Measurements from ENCODE around the gene KDSR.
"Not testable (repeated sequence)": the region's sequence is repeated elsewhere in the genome, so short reads cannot be mapped to it uniquely, and the experiment has no call there.

Gene KDSR

GRCh38 chr18:63366213-63367052 is 573 bp downstream of the KDSR start:
- peak overlapping the region; percentile 97 for H3K4me3 ChIP-seq (ENCODE audit: low read depth, low read length)
- TF ChIP-seq CTCF (IDR thresholded peaks at IDR 0.05; ENCODE audit: low read depth, low read length, missing control alignments), result no peak
- no peak for DNase-seq (ENCODE audit: low read depth)

GRCh38 chr18:63365876-63366212 is 1.2 kb downstream of the KDSR start:
- TF ChIP-seq CTCF (IDR thresholded peaks at IDR 0.05; ENCODE audit: low read depth, low read length, missing control alignments), result no peak
- DNase-seq (ENCODE audit: low read depth), result no peak
- peak overlapping the region; percentile 97 for H3K4me3 ChIP-seq (ENCODE audit: low read depth, low read length)

GRCh38 chr18:63363951-63364350 is 3.1 kb downstream of the KDSR start:
- H3K4me3 ChIP-seq (ENCODE audit: low read depth, low read length), result no peak overlapping the region
- TF ChIP-seq CTCF (IDR thresholded peaks at IDR 0.05; ENCODE audit: low read depth, low read length, missing control alignments), result no peak
- DNase-seq (ENCODE audit: low read depth), result no peak

GRCh38 chr18:63363420-63363819 is 3.6 kb downstream of the KDSR start:
- not testable (repeated sequence) for DNase-seq (ENCODE audit: low read depth); H3K4me3 ChIP-seq (ENCODE audit: low read depth, low read length)

- no peak for TF ChIP-seq CTCF (IDR thresholded peaks at IDR 0.05; ENCODE audit: low read depth, low read length, missing control alignments)
- no peak overlapping the region for H3K4me3 ChIP-seq (ENCODE audit: low read depth, low read length)
- no peak for DNase-seq (ENCODE audit: low read depth)
Observed at GRCh38 chr18:63356272-63356896, 10.6 kb downstream of the KDSR start.

GRCh38 chr18:63350230-63350629 is 16.8 kb downstream of the KDSR start:
- TF ChIP-seq CTCF (IDR thresholded peaks at IDR 0.05; ENCODE audit: low read depth, low read length, missing control alignments), result no peak
- no peak for DNase-seq (ENCODE audit: low read depth)
- H3K4me3 ChIP-seq (ENCODE audit: low read depth, low read length), result no peak overlapping the region

- no peak overlapping the region for H3K4me3 ChIP-seq (ENCODE audit: low read depth, low read length)
- DNase-seq (ENCODE audit: low read depth), result no peak
- no peak for TF ChIP-seq CTCF (IDR thresholded peaks at IDR 0.05; ENCODE audit: low read depth, low read length, missing control alignments)
Observed at GRCh38 chr18:63348508-63349136, 18.4 kb downstream of the KDSR start.

All from GM12864 (cell line).